ENCODE results near the gene CST8.

CST8 gene

DNA sequence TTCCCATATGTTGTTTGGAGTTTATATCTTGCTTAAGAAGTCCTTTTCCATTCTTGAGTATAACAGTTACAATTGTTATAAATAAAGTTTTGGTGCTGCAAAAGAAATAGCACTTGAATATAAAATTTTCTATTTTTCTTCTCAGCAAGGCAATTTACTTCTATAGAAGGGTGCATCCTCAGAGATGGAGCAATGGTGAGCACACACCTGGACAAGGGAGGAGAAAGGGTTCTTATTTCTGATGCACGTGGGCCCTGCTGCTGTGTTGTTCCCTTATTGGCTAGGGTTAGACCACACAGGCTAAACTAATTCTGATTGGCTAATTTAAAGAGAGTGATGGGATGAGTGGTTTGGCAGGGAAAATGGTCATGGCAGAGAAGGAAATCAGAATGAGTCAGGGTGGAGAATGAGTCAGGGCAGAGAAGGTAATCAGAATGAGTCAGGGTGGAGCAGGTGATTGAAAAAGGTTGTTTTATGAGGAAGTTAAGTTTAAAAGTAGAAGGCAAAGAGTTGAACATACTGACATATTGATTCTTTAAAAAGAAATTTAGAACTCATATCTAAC is 38.0 kb downstream of the CST8 start:
- peaks cover 10% of the 10 kb centered on the region for H3K9me3 Mint-ChIP-seq (ENCODE audit: low read depth)
- H3K36me3 Mint-ChIP-seq: peaks cover 2% of the 10 kb centered on the region
- peaks cover 3% of the 10 kb centered on the region for H3K27me3 Mint-ChIP-seq
- no peak overlapping the region for H3K4me3 Mint-ChIP-seq
- H3K4me1 Mint-ChIP-seq (ENCODE audit: low read depth): no peaks in the 10 kb centered on the region
- no peak overlapping the region for H3K27ac Mint-ChIP-seq

- H3K27me3 Mint-ChIP-seq: peaks cover 2% of the 10 kb centered on the region
- peaks cover 2% of the 10 kb centered on the region for H3K36me3 Mint-ChIP-seq
- H3K9me3 Mint-ChIP-seq (ENCODE audit: low read depth): peaks cover 10% of the 10 kb centered on the region
- H3K4me1 Mint-ChIP-seq (ENCODE audit: low read depth): no peaks in the 10 kb centered on the region
- H3K4me3 Mint-ChIP-seq: no peak overlapping the region
- no peak overlapping the region for H3K27ac Mint-ChIP-seq
Observed at GRCh38 chr20:23530937-23531567, 40.1 kb downstream of the CST8 start.

DNA sequence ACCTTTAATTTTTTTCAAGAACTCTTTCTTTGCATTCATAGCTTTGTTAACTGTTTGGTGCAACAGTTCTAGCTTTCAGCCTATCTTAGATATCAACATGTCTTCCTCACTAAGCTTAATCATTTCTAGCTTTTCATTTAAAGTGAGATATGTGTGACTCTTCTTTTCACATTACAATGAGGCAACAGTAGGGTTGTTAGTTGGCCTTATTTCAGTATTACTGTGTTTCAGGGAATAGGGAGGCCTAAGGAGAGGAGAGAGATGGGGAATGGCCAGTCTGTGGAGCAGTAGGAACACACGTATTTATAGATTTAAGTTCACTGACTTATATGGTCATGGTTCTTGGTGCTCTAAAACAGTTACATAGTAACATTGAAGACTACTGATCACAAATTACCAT is 41.6 kb downstream of the CST8 start:
- Mint-ChIP-seq H3K27me3 (peaks cover 5% of the 10 kb centered on the region), H3K36me3 (peaks cover 2% of the 10 kb centered on the region), H3K27ac (no peak overlapping the region), H3K4me1 (ENCODE audit: low read depth) (no peaks in the 10 kb centered on the region), H3K9me3 (ENCODE audit: low read depth) (peaks cover 10% of the 10 kb centered on the region), H3K4me3 (no peak overlapping the region)

- Mint-ChIP-seq H3K36me3 (peaks cover 2% of the 10 kb centered on the region), H3K27ac (no peak overlapping the region), H3K4me3 (no peak overlapping the region)
Observed at GRCh38 chr20:23533161-23533560, 42.2 kb downstream of the CST8 start.

GRCh38 chr20:23534801-23535593 is 44.1 kb downstream of the CST8 start:
- H3K4me3 Mint-ChIP-seq: no peak overlapping the region
- no peak overlapping the region for H3K27ac Mint-ChIP-seq
- H3K36me3 Mint-ChIP-seq: no peaks in the 10 kb centered on the region
- peaks cover 5% of the 10 kb centered on the region for H3K9me3 Mint-ChIP-seq (ENCODE audit: low read depth)
- H3K4me1 Mint-ChIP-seq (ENCODE audit: low read depth): no peaks in the 10 kb centered on the region
- H3K27me3 Mint-ChIP-seq: peaks cover 6% of the 10 kb centered on the region

More at GRCh38 chr20:23533161-23533560, 42.2 kb downstream of the CST8 start:
- peaks cover 5% of the 10 kb centered on the region for H3K27me3 Mint-ChIP-seq
- peaks cover 10% of the 10 kb centered on the region for H3K9me3 Mint-ChIP-seq (ENCODE audit: low read depth)
- H3K4me1 Mint-ChIP-seq (ENCODE audit: low read depth): no peaks in the 10 kb centered on the region

DNA sequence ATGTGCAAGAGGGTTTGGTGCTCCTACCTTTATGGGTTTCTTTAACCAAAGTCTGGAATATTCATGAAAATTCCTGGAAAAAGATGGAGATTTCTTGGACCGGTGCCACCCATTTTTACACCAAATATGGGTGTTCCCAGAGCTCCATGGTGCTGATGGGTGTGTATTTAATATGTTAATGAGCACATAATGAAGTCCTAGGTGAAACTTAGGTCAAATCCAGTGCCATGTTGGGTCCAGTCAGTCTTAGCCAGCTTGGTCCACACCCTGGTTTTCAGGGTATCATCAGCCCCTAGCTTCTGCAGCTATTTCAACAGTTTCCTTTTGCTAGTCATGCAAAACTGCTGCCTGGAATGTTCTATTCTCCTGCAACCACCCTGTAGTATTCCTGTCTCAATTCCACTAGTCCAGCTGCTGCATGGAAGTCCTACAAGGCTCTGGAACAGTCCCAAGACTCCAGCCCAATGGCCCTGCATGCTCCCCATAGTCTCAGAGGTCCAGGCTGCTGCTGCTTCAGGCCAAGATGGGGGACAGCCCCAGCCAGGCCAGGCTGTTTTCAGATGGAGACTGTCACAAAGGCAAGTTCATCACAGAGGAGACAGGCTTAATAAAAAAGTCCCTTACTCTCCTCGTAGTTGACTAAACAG is 45.5 kb downstream of the CST8 start:
- H3K27me3 Mint-ChIP-seq: peaks cover 6% of the 10 kb centered on the region
- H3K36me3 Mint-ChIP-seq: no peaks in the 10 kb centered on the region
- H3K4me1 Mint-ChIP-seq (ENCODE audit: low read depth): no peaks in the 10 kb centered on the region
- H3K9me3 Mint-ChIP-seq (ENCODE audit: low read depth): no peaks in the 10 kb centered on the region
- no peak overlapping the region for H3K4me3 Mint-ChIP-seq
- H3K27ac Mint-ChIP-seq: no peak overlapping the region

GRCh38 chr20:23537030-23537429 is 46.1 kb downstream of the CST8 start:
- Mint-ChIP-seq H3K4me3 (no peak overlapping the region), H3K27me3 (peaks cover 8% of the 10 kb centered on the region), H3K9me3 (ENCODE audit: low read depth) (no peaks in the 10 kb centered on the region), H3K4me1 (ENCODE audit: low read depth) (no peaks in the 10 kb centered on the region), H3K36me3 (no peaks in the 10 kb centered on the region), H3K27ac (no peak overlapping the region)

- Mint-ChIP-seq H3K27ac (no peak overlapping the region), H3K4me3 (no peak overlapping the region), H3K4me1 (ENCODE audit: low read depth) (no peaks in the 10 kb centered on the region), H3K27me3 (peaks cover 12% of the 10 kb centered on the region), H3K9me3 (ENCODE audit: low read depth) (no peaks in the 10 kb centered on the region), H3K36me3 (no peaks in the 10 kb centered on the region)
Observed at GRCh38 chr20:23540624-23541023, 49.7 kb downstream of the CST8 start.

DNA sequence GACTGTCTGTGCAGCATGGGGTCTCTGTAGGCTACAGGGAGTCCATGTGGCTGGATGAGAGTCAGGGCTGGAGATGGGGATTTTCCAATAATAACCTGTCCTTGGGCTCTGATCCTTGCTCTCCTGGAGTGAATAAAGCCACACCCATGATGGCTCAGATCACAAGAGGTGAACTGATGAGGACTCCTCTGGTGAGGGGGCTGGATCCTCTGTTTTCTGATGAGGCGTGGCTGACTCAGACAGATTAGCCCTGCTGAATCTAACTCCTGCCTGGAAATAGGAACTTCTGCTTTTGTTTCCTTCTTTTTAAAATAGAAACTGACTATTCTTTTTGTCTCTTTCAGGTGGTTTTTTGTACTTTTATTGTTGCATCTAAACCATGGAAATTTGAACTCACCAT is 50.4 kb downstream of the CST8 start:
- no peaks in the 10 kb centered on the region for H3K4me1 Mint-ChIP-seq (ENCODE audit: low read depth)
- no peaks in the 10 kb centered on the region for H3K36me3 Mint-ChIP-seq
- peaks cover 12% of the 10 kb centered on the region for H3K27me3 Mint-ChIP-seq
- no peaks in the 10 kb centered on the region for H3K9me3 Mint-ChIP-seq (ENCODE audit: low read depth)
- H3K27ac Mint-ChIP-seq: no peak overlapping the region
- H3K4me3 Mint-ChIP-seq: no peak overlapping the region

GRCh38 chr20:23541776-23542175 is 50.9 kb downstream of the CST8 start:
- peaks cover 12% of the 10 kb centered on the region for H3K27me3 Mint-ChIP-seq
- H3K9me3 Mint-ChIP-seq (ENCODE audit: low read depth): no peaks in the 10 kb centered on the region
- no peak overlapping the region for H3K4me3 Mint-ChIP-seq
- no peaks in the 10 kb centered on the region for H3K36me3 Mint-ChIP-seq
- H3K4me1 Mint-ChIP-seq (ENCODE audit: low read depth): no peaks in the 10 kb centered on the region
- no peak overlapping the region for H3K27ac Mint-ChIP-seq

DNA sequence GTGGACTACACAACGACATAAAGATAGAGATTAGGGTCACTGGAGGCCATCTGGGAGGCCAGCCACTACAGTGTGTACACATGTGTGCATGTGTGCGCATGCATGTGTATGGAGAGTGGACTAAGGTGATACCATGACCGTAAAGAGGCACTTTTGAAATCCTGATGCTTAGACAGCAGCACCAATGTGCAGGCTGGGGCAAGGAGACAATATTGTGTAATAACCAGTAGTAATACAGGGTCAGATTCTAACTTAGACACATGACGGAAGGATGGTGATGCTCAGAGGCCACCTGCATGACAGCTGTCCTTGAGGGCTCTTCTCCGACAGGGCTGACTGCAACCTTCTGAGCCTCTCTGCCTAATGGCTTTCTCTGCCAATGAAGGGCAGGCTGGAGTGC is 51.9 kb downstream of the CST8 start:
- Mint-ChIP-seq H3K4me3 (no peak overlapping the region), H3K9me3 (ENCODE audit: low read depth) (no peaks in the 10 kb centered on the region), H3K27ac (no peak overlapping the region), H3K27me3 (peaks cover 10% of the 10 kb centered on the region), H3K36me3 (no peaks in the 10 kb centered on the region), H3K4me1 (ENCODE audit: low read depth) (no peaks in the 10 kb centered on the region)

DNA sequence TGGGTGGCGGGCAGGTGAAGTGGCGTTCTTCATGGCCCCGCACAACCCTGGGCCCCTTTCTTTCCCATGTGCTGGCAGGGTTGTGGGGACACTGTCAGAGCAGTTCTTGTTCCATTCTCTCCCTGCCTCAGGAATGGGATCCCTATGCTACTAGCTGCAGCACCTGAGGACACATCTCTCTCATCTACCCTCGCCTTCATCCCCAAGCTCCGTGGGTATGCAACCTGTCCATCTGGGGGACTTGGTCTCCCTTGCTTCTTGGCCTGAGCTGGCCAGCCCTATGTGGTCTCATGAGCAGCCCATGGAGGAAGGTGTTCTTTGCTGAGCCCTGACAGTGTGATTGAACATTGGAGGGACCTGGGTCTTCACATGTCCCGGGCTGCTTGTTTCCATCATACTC is 53.2 kb downstream of the CST8 start:
- peaks cover 10% of the 10 kb centered on the region for H3K27me3 Mint-ChIP-seq
- no peaks in the 10 kb centered on the region for H3K4me1 Mint-ChIP-seq (ENCODE audit: low read depth)
- H3K9me3 Mint-ChIP-seq (ENCODE audit: low read depth): no peaks in the 10 kb centered on the region
- H3K4me3 Mint-ChIP-seq: no peak overlapping the region
- H3K36me3 Mint-ChIP-seq: no peaks in the 10 kb centered on the region
- no peak overlapping the region for H3K27ac Mint-ChIP-seq
